ENCODE measurements around the gene C1orf159. TPM values are rescaled to one million over a fixed set of nuclear protein-coding genes. Genes with fewer than 3 reads are reported as not detected.

Gene C1orf159
- total RNA-seq, 1 experiment from 2014 or later = 32.0 TPM

- Histone ChIP-seq H3K36me3 (replicated peaks; ENCODE audit: control insufficient read depth, insufficient read depth, low read length) (no peaks in the 10 kb centered on the region), H3K4me3 (ENCODE audit: insufficient read depth, low read depth, low read length) (no peak overlapping the region), H3K27me3 (ENCODE audit: control insufficient read depth, insufficient read depth, low read length) (no peaks in the 10 kb centered on the region)
- DNase-seq = no peak
These were observed 14.6 kb upstream of the C1orf159 start for GRCh38 chr1:1130206-1131120.

- Histone ChIP-seq H3K27me3 (ENCODE audit: control insufficient read depth, insufficient read depth, low read length) (no peaks in the 10 kb centered on the region), H3K4me3 (ENCODE audit: insufficient read depth, low read depth, low read length) (no peak overlapping the region), H3K36me3 (replicated peaks; ENCODE audit: control insufficient read depth, insufficient read depth, low read length) (no peaks in the 10 kb centered on the region)
- DNase-seq = no peak
These were observed 13.5 kb upstream of the C1orf159 start for GRCh38 chr1:1129381-1129821.

- H3K4me3 ChIP-seq (ENCODE audit: insufficient read depth, low read depth, low read length) = no peak overlapping the region
- DNase-seq = no peak
- no peaks in the 10 kb centered on the region for H3K27me3 ChIP-seq (ENCODE audit: control insufficient read depth, insufficient read depth, low read length)
- no peaks in the 10 kb centered on the region for H3K36me3 ChIP-seq (replicated peaks; ENCODE audit: control insufficient read depth, insufficient read depth, low read length)
These were observed 12.7 kb upstream of the C1orf159 start for GRCh38 chr1:1128454-1129139.

- Histone ChIP-seq H3K4me3 (ENCODE audit: insufficient read depth, low read depth, low read length) (no peak overlapping the region), H3K27me3 (ENCODE audit: control insufficient read depth, insufficient read depth, low read length) (no peaks in the 10 kb centered on the region; the same call in 1 of the 2 replicates), H3K36me3 (replicated peaks; ENCODE audit: control insufficient read depth, insufficient read depth, low read length) (no peaks in the 10 kb centered on the region)
- DNase-seq = peak; percentile 57
These were observed 11.9 kb upstream of the C1orf159 start for GRCh38 chr1:1127551-1128451.

GRCh38 chr1:1125945-1126344 is 10.1 kb upstream of the C1orf159 start:
- no peak overlapping the region for H3K4me3 ChIP-seq (ENCODE audit: insufficient read depth, low read depth, low read length)
- H3K36me3 ChIP-seq (replicated peaks; ENCODE audit: control insufficient read depth, insufficient read depth, low read length) = no peaks in the 10 kb centered on the region
- DNase-seq = peak; percentile 62
- no peaks in the 10 kb centered on the region; the same call in 1 of the 2 replicates for H3K27me3 ChIP-seq (ENCODE audit: control insufficient read depth, insufficient read depth, low read length)

- no peaks in the 10 kb centered on the region for H3K36me3 ChIP-seq (replicated peaks; ENCODE audit: control insufficient read depth, insufficient read depth, low read length)
- DNase-seq = peak; percentile 67
- H3K27me3 ChIP-seq (ENCODE audit: control insufficient read depth, insufficient read depth, low read length) = no peaks in the 10 kb centered on the region; the same call in 1 of the 2 replicates
- H3K4me3 ChIP-seq (ENCODE audit: insufficient read depth, low read depth, low read length) = no peak overlapping the region
These were observed 9.1 kb upstream of the C1orf159 start for GRCh38 chr1:1124786-1125642.

GRCh38 chr1:1124508-1124785 is 8.6 kb upstream of the C1orf159 start:
- peaks cover under 1% of the 10 kb centered on the region; the same call in 1 of the 2 replicates for H3K27me3 ChIP-seq (ENCODE audit: control insufficient read depth, insufficient read depth, low read length)
- peak; percentile 53 for DNase-seq
- H3K4me3 ChIP-seq (ENCODE audit: insufficient read depth, low read depth, low read length) = no peak overlapping the region
- H3K36me3 ChIP-seq (replicated peaks; ENCODE audit: control insufficient read depth, insufficient read depth, low read length) = no peaks in the 10 kb centered on the region

- Histone ChIP-seq H3K4me3 (ENCODE audit: insufficient read depth, low read depth, low read length) (no peak overlapping the region), H3K27me3 (ENCODE audit: control insufficient read depth, insufficient read depth, low read length) (peaks cover 3% of the 10 kb centered on the region; the same call in 1 of the 2 replicates), H3K36me3 (replicated peaks; ENCODE audit: control insufficient read depth, insufficient read depth, low read length) (no peaks in the 10 kb centered on the region)
- DNase-seq = no peak
These were observed 8.0 kb upstream of the C1orf159 start for GRCh38 chr1:1123581-1124507.

GRCh38 chr1:1122981-1123480 is 7.1 kb upstream of the C1orf159 start:
- peaks cover 9% of the 10 kb centered on the region; the same call in 1 of the 2 replicates for H3K27me3 ChIP-seq (ENCODE audit: control insufficient read depth, insufficient read depth, low read length)
- H3K36me3 ChIP-seq (replicated peaks; ENCODE audit: control insufficient read depth, insufficient read depth, low read length) = no peaks in the 10 kb centered on the region
- peak; percentile 79 for DNase-seq
- H3K4me3 ChIP-seq (ENCODE audit: insufficient read depth, low read depth, low read length) = no peak overlapping the region

- Histone ChIP-seq H3K36me3 (replicated peaks; ENCODE audit: control insufficient read depth, insufficient read depth, low read length) (no peaks in the 10 kb centered on the region), H3K27me3 (ENCODE audit: control insufficient read depth, insufficient read depth, low read length) (peaks cover 15% of the 10 kb centered on the region), H3K4me3 (ENCODE audit: insufficient read depth, low read depth, low read length) (no peak overlapping the region)
- DNase-seq = peak; percentile 98
These were observed 6.4 kb upstream of the C1orf159 start for GRCh38 chr1:1122078-1122811.

GRCh38 chr1:1121611-1122077 is 5.8 kb upstream of the C1orf159 start:
- H3K4me3 ChIP-seq (ENCODE audit: insufficient read depth, low read depth, low read length) = no peak overlapping the region
- peak; percentile 78 for DNase-seq
- peaks cover 19% of the 10 kb centered on the region for H3K27me3 ChIP-seq (ENCODE audit: control insufficient read depth, insufficient read depth, low read length)
- no peaks in the 10 kb centered on the region for H3K36me3 ChIP-seq (replicated peaks; ENCODE audit: control insufficient read depth, insufficient read depth, low read length)
